VCaP (cell line): Measurements from ENCODE around the gene G3BP1.
"Not testable (repeated sequence)": the region's sequence is repeated elsewhere in the genome, so short reads cannot be mapped to it uniquely, and the experiment has no call there.

Experiments used
- H3K27ac ChIP-seq: fragments of 450-650 bp; 2 replicates; pipeline ENCODE4 v1.5.1; 2017
- CTCF ChIP-seq: fragments of 450-650 bp; conservative IDR thresholded peaks from 2 replicates; pipeline ENCODE4 v1.5.1; 2017; ENCODE audit warnings: mild to moderate bottlenecking, moderate library complexity

G3BP1 gene

GRCh38 chr5:151815051-151815450 is 43.3 kb downstream of the G3BP1 start:
- H3K27ac ChIP-seq = no peak overlapping the region
- TF ChIP-seq CTCF = no peak

- no peak for TF ChIP-seq CTCF
- no peak overlapping the region for H3K27ac ChIP-seq
Observed at GRCh38 chr5:151819830-151820229, 48.1 kb downstream of the G3BP1 start.

GRCh38 chr5:151820271-151820670 is 48.5 kb downstream of the G3BP1 start:
- no peak for TF ChIP-seq CTCF
- no peak overlapping the region for H3K27ac ChIP-seq

- no peak for TF ChIP-seq CTCF
- H3K27ac ChIP-seq = no peak overlapping the region
Observed at GRCh38 chr5:151820903-151821302, 49.1 kb downstream of the G3BP1 start.

- H3K27ac ChIP-seq = no peak overlapping the region
- no peak for TF ChIP-seq CTCF
Observed at GRCh38 chr5:151822141-151822540, 50.4 kb downstream of the G3BP1 start.

GRCh38 chr5:151825445-151825844 is 53.7 kb downstream of the G3BP1 start:
- peak; percentile 93 for TF ChIP-seq CTCF
- no peak overlapping the region; the same call in 1 of the 2 replicates for H3K27ac ChIP-seq

- no peak overlapping the region for H3K27ac ChIP-seq
- TF ChIP-seq CTCF = no peak
Observed at GRCh38 chr5:151829370-151829769, 57.6 kb downstream of the G3BP1 start.

- H3K27ac ChIP-seq = not testable (repeated sequence)
Observed at GRCh38 chr5:151832843-151833242, 61.1 kb downstream of the G3BP1 start.
